SK-N-SH treated with all-trans-retinoic acid at 6 μM for 48 hours (cell line): Measurements from ENCODE around the gene CYBA.

Experiments used
- ARNTL ChIP-seq: fragments of 450-650 bp; formaldehyde crosslinking; IDR thresholded peaks from 2 replicates; pipeline ENCODE4 v1.5.0; 2020; ENCODE audit warnings: low read depth, mild to moderate bottlenecking, moderate library complexity, borderline replicate concordance
- CSDC2 ChIP-seq: fragments of 250-450 bp; sonication (Bioruptor Pico); IDR thresholded peaks from 2 replicates; pipeline ENCODE4 v1.5.0; 2020; ENCODE audit warnings: mild to moderate bottlenecking, moderate library complexity
- GLIS3 ChIP-seq: fragments of 250-450 bp; sonication (Bioruptor Pico); IDR thresholded peaks from 2 replicates; pipeline ENCODE4 v1.5.0; 2020; ENCODE audit warnings: mild to moderate bottlenecking, moderate library complexity
- ISL1 ChIP-seq: fragments of 250-450 bp; sonication (Bioruptor Pico); IDR thresholded peaks from 2 replicates; pipeline ENCODE4 v2.1.2; 2022; ENCODE audit warnings: mild to moderate bottlenecking, moderate library complexity
- PPARA ChIP-seq: fragments of 250-450 bp; sonication (Bioruptor Pico); IDR thresholded peaks from 2 replicates; pipeline ENCODE4 v1.5.0; 2020; ENCODE audit warnings: mild to moderate bottlenecking, borderline replicate concordance
- RARB ChIP-seq: fragments of 250-450 bp; sonication (Bioruptor Pico); IDR thresholded peaks from 2 replicates; pipeline ENCODE4 v1.8.0; 2021; ENCODE audit warnings: mild to moderate bottlenecking, moderate library complexity
- ZNF565 ChIP-seq: fragments of 450-650 bp; formaldehyde crosslinking; conservative IDR thresholded peaks from 2 replicates; pipeline ENCODE4 v1.5.0; 2020; ENCODE audit warnings: low read depth, mild to moderate bottlenecking, moderate library complexity

DNA sequence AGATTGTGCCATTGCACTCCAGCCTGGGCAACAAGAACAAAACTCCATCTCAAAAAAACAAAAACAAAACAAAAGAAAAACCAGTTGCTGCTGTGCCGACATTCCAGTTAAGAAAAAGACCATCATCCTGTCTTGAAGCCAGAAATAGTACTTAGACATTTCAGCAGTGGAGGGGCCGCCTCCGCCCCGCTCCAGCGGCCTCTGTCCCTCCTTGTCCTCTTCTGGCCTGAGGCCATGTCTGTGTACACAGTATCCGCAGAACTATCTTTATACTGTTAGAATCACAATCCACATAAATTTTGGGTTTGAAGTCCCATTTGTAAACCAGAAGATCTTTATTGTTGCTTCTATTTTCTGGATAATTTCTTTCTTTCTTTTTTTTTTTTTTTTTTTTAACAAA lies 55.8 kb downstream of the CYBA start:
- TF ChIP-seq ZNF565 (CRISPR knock-in tag) (no peak), GLIS3 (CRISPR knock-in tag) (no peak), ARNTL (CRISPR knock-in tag) (no peak), PPARA (CRISPR knock-in tag) (no peak), RARB (CRISPR knock-in tag) (no peak), ISL1 (CRISPR knock-in tag) (no peak), CSDC2 (CRISPR knock-in tag) (no peak)
